ENCODE data around the gene JAKMIP1.

The JAKMIP1 gene

DNA sequence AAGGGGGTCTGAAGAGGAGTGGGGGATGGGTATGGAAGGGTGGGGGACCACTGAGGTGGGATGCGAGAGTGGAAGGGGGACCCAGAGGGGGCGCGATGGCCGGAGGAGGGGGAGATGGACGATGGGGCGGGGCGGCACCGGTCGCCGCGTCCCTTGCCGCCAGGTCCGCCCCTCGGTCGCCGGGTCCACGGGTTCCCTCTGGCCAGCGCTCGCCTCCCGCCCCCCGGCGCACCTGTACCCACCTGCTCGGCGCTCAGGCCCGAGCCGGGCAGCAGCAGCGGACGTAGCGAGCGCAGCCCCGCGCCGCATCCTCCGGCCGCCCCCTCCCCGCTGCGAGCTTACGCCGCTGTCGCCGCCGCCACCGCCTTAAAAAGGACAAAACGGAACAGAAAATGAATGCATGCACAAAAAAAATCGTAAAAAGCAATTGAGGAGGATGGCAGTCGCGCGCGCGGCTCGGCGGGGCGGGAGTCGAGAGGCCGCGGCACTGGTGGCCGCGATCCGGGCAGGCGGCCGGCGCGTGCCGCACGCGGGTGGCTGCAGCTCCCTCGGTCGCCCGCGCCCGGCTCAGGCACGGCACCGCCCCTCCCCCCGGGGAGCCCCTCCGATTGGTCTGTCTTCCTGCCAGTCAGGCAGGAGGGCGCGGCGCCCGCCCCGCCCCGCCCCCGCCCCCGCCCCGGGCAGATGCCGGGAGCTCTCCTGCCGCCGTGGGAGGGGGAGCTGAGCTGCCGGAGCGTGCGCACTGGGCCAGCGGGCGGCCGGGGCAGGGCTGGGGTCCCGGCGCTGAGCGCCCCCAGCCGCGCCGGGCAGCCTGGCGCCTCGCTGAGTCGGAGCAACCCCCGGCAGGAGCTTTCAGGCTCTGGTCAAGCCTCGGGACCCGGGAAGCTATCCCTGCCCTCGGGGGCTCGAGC is at the start of gene JAKMIP1:
JAKMIP1 (minus strand) TSS at position 539 of the 911 bp plus-strand sequence. CDS start 87,699 bp downstream, outside the sequence.
- no peak for DNase-seq

- no peak for DNase-seq
Observed at GRCh38 chr4:6248394-6248793, 48.0 kb upstream of the JAKMIP1 start.

- DNase-seq: no peak
Observed at GRCh38 chr4:6246170-6246634, 45.9 kb upstream of the JAKMIP1 start.

DNA sequence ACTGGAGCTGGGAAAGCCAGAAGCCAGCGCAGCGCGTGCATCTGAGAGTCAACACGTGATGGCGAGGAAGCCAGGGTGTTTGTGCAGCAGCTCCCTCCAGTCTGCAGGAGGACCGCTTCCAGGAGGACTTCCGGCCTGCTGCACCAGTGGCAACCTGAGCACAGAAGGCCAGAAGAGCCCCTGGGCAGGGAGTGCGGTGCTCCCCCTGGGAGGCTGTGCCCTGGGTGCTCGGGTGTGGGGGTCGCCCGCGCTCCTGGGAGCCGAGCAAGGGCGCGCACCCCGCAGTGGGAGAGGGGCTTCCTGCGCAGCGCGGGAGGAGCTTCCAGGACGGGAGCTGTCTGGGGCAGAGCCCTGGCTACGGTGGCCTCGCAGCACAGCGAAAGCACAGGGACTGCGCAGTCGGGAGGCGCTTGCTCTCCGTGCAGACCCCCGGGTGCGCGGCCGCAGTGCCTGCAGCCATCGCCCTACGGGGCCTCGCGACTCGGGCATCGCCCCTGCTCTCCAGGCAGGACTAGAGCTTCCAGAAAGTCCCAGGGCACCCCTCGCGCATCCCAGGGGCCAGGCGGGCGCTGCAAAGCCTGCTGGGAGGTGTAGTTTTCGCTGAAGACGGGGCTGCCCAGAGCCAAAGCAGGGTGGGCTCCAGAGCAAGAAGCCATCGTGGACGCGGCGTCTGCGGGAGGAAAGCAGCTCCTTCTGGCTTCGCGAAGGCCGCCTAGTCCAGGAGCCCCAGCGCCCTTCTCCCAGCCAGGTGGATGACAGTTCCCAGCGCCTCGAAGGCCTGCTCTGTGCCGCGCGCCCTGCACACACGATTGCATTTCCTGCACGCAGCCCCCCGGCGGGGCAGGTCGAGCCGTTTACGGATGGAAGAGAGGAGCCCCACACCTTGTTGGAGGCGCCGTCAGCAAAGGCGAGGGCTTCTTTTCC is 45.2 kb upstream of the JAKMIP1 start:
- no peak for DNase-seq

GRCh38 chr4:6242271-6243029 is 42.1 kb upstream of the JAKMIP1 start:
- DNase-seq: no peak

- DNase-seq: no peak
Observed at GRCh38 chr4:6241062-6241845, 40.9 kb upstream of the JAKMIP1 start.

- DNase-seq: no peak
Observed at GRCh38 chr4:6239968-6240367, 39.6 kb upstream of the JAKMIP1 start.

GRCh38 chr4:6239486-6239885 is 39.1 kb upstream of the JAKMIP1 start:
- DNase-seq: no peak

GRCh38 chr4:6236816-6237390 is 36.6 kb upstream of the JAKMIP1 start:
- no peak for DNase-seq

DNA sequence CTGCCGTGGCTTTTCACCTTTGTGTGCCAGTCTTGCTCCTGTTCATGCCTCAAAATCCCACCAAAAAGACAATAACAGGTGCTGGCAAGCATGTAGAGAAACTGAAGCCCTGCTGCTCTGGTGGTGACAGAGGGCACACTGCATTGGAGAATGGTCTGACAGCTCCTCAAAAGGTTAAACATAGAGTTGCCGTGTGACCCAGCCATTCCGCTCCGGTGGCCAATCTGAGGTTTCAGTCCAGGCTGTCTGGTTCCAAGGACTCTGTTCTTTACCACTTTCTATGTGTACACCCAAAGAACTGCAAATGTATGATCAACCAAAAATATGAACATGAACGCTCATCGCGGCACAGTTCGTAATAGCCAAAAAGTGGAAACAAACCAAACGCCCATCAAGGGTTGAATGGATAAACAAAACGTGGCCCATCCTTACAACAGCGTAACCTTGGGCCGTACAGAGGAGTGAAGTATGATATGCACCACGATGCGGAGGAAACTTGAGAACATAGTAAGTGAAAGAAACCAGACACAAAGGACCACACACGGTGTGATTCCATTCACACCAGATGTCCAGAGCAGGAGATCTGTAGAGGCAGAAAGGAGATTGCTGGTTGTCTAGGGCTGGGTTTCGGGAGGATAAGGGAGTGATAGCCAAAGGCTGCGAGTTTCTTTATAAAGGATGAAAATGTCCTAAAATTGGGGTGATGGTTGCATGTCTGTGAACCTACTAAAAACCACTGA is 35.7 kb upstream of the JAKMIP1 start:
- no peak for DNase-seq

DNA sequence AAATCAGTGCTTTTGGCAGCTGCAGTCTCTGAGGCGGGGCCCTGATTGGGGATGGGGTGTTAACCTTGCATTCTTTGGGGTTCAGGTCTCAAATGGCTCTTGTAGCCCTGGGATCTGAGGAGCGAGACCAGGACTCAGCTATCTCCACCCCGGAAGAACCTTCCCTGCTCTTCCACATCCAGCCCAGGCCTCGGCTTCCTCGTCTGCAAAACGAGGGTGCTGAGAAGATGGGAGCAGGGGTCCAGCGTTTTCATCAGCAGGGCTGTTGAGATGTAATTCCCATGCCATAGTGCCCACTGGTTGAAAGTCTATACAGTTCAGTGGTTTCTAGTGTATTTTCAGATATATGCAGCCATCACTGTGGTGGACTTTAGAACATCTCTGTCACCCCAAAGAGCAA is 34.7 kb upstream of the JAKMIP1 start:
- DNase-seq: no peak

DNA sequence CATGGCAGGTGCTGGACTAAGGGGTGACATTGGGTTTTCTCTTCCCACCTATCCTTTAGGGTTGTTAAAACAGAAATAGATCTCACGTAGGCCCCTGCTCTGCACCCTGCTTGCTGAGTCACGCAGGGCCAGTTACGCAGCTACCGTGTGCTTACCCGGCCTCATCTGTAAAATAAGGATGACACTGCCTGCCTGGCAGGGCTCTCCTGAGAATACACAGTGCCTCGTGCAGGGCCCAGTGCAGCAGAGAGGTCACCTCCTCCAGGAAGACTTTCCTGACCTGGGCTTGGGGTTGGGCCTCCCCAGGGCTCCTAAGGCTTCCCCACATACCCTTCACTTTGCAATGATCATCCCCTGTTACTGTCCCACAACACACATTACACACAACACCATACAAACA is 33.6 kb upstream of the JAKMIP1 start:
- no peak for DNase-seq

GRCh38 chr4:6232836-6233785 is 32.8 kb upstream of the JAKMIP1 start:
- DNase-seq: no peak

GRCh38 chr4:6231663-6232165 is 31.4 kb upstream of the JAKMIP1 start:
- no peak for DNase-seq

DNA sequence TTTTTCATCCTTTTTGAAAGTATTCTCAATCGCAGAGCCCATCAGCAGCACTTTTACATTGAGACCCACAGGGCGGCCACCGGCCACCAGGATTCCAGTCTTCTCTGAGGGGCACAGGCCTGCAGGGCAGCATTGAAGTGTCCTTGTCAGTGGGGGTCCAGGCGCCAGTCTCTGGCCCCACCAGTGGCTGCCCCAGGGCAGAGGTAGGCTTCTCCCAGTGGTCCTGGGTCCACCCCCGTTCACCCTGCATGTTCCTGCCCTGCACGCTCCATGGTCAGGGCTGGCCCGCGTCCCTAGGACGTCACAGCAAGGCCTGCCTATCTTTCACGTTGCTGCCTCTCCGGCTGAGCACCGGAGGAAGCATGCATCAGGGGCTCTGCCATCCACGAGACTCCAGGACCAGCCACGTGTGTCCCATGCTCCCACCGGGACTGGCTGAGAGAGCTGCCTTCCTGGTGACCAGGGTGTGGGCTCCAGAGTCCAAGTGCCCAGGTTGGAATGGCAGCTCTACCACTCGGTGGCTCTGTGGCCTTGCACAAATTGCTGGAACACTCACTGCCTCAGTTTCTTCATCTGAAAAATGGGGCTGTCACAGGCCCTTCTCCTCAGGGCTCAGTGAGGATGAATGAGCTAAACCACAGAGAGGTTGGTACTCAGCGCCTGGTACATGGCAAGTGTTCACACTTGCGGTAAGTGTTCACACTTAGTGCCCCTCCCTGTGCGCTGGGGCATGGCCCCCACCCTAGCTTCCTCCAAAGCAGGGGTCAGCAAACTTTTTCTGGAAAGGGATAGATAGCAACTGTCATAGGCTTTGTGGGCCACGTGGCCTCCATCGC is 30.7 kb upstream of the JAKMIP1 start:
- no peak for DNase-seq

GRCh38 chr4:6230502-6230785 is 30.1 kb upstream of the JAKMIP1 start:
- no peak for DNase-seq

- no peak for DNase-seq
Observed at GRCh38 chr4:6229671-6230501, 29.5 kb upstream of the JAKMIP1 start.

- DNase-seq: no peak
Observed at GRCh38 chr4:6229095-6229494, 28.7 kb upstream of the JAKMIP1 start.

All from NCI-H1048 (cell line).